ENCODE measurements around the gene ZNF682.
"Not testable (repeated sequence)": the region's sequence is repeated elsewhere in the genome, so short reads cannot be mapped to it uniquely, and the experiment has no call there.

ZNF682 gene

GRCh38 chr19:20039203-20039723 lies at the start of gene ZNF682:
ZNF682 (minus strand) TSS chr19:20039505; CDS start chr19:20039345, 160 bp downstream.
- DNase-seq (ENCODE audit: low read depth, low spot score) = peak; percentile 59
- peak within 1 kb of the TSS; percentile 80 for H3K4me3 ChIP-seq (ENCODE audit: low read depth, low read length)
- ChIA-PET CTCF (no interaction called here), POLR2A (interaction anchor here (0.6 to 1.8 kb wide), 6 partner anchors 13 to 736 kb away, joined by 3 to 10 read pairs (median 3); partner anchors contain the start of genes ZNF486, ZNF626 and ZNF93)
- TF ChIP-seq CTCF (IDR thresholded peaks at IDR 0.05; ENCODE audit: insufficient read depth, low read length, missing control alignments) = no peak

GRCh38 chr19:20082876-20083275 lies 43.6 kb upstream of the ZNF682 start:
- POLR2A ChIA-PET = not testable (repeated sequence)

GRCh38 chr19:20082232-20082833 lies 43.0 kb upstream of the ZNF682 start:
- DNase-seq (ENCODE audit: low read depth, low spot score); POLR2A ChIA-PET; H3K4me3 ChIP-seq (ENCODE audit: low read depth, low read length); CTCF ChIA-PET: not testable (repeated sequence)

More at GRCh38 chr19:20082876-20083275, 43.6 kb upstream of the ZNF682 start:
- DNase-seq (ENCODE audit: low read depth, low spot score); H3K4me3 ChIP-seq (ENCODE audit: low read depth, low read length); CTCF ChIA-PET: not testable (repeated sequence)

- no peak for DNase-seq (ENCODE audit: low read depth, low spot score)
- CTCF ChIA-PET = no interaction called here
- POLR2A ChIA-PET = no interaction called here
These were observed 41.4 kb upstream of the ZNF682 start for GRCh38 chr19:20080656-20081055.

GRCh38 chr19:20079476-20079875 lies 40.2 kb upstream of the ZNF682 start:
- CTCF ChIA-PET = no interaction called here
- peak overlapping the region; percentile 4; the same call in 1 of the 2 replicates for H3K4me3 ChIP-seq (ENCODE audit: low read depth, low read length)

More at GRCh38 chr19:20080656-20081055, 41.4 kb upstream of the ZNF682 start:
- TF ChIP-seq CTCF (IDR thresholded peaks at IDR 0.05; ENCODE audit: insufficient read depth, low read length, missing control alignments) = no peak
- no peak overlapping the region for H3K4me3 ChIP-seq (ENCODE audit: low read depth, low read length)

GRCh38 chr19:20078581-20079031 lies 39.3 kb upstream of the ZNF682 start:
- peak overlapping the region; percentile 62 for H3K4me3 ChIP-seq (ENCODE audit: low read depth, low read length)
- POLR2A ChIA-PET = interaction anchor here (0.6 kb wide), 1 partner anchor 40 kb away, joined by 3 read pairs; the partner anchor contains the start of gene ZNF682
- TF ChIP-seq CTCF (IDR thresholded peaks at IDR 0.05; ENCODE audit: insufficient read depth, low read length, missing control alignments) = no peak
- CTCF ChIA-PET = no interaction called here
- DNase-seq (ENCODE audit: low read depth, low spot score) = no peak

More at GRCh38 chr19:20079476-20079875, 40.2 kb upstream of the ZNF682 start:
- no peak for TF ChIP-seq CTCF (IDR thresholded peaks at IDR 0.05; ENCODE audit: insufficient read depth, low read length, missing control alignments)
- no peak for DNase-seq (ENCODE audit: low read depth, low spot score)
- POLR2A ChIA-PET = no interaction called here

- peak within 1 kb of the TSS; percentile 62 for H3K4me3 ChIP-seq (ENCODE audit: low read depth, low read length)
- DNase-seq (ENCODE audit: low read depth, low spot score) = peak; percentile 60
- ChIA-PET CTCF (no interaction called here), POLR2A (interaction anchor here (1.0 kb wide), 1 partner anchor 26 kb away, joined by 4 read pairs; no protein-coding TSS in a partner anchor)
- peak; percentile 8 for TF ChIP-seq CTCF (IDR thresholded peaks at IDR 0.05; ENCODE audit: insufficient read depth, low read length, missing control alignments)
These were observed 38.6 kb upstream of the ZNF682 start, which contains the start of gene ZNF90 for GRCh38 chr19:20077791-20078463. ZNF90 (plus strand) TSS chr19:20078000; CDS start chr19:20078133, 133 bp downstream.
